HG03175 (cell line): Measurements from ENCODE around the gene FDXR.

ENCODE experiments used
- ATAC-seq: cut with Tn5 transposase; IDR thresholded peaks from one replicate; pipeline ENCODE4 v1.9.1; 2021; ENCODE audit warnings: mild to moderate bottlenecking, moderate library complexity; ENCODE audit not compliant: unreplicated experiment

FDXR gene

GRCh38 chr17:74839990-74840852 lies 32.6 kb downstream of the FDXR start:
- no peak for ATAC-seq

- no peak for ATAC-seq
These were observed 34.5 kb downstream of the FDXR start for GRCh38 chr17:74838274-74838673.

GRCh38 chr17:74836691-74837467 lies 35.9 kb downstream of the FDXR start:
- ATAC-seq, result no peak

- no peak for ATAC-seq
These were observed 36.6 kb downstream of the FDXR start for GRCh38 chr17:74836191-74836590.

- ATAC-seq, result no peak
These were observed 39.1 kb downstream of the FDXR start for GRCh38 chr17:74833501-74834377.

- no peak for ATAC-seq
These were observed 40.4 kb downstream of the FDXR start for GRCh38 chr17:74832421-74832820.

GRCh38 chr17:74831444-74832146 lies 41.2 kb downstream of the FDXR start:
- ATAC-seq, result no peak

- no peak for ATAC-seq
These were observed 41.9 kb downstream of the FDXR start for GRCh38 chr17:74830861-74831260.

- ATAC-seq, result no peak
These were observed 45.0 kb downstream of the FDXR start for GRCh38 chr17:74827800-74828199.

GRCh38 chr17:74825952-74826719 lies 46.7 kb downstream of the FDXR start:
- ATAC-seq, result no peak

GRCh38 chr17:74824961-74825627 lies 47.7 kb downstream of the FDXR start:
- no peak for ATAC-seq

GRCh38 chr17:74822939-74823367 lies 49.8 kb downstream of the FDXR start:
- no peak for ATAC-seq

- no peak for ATAC-seq
These were observed 50.4 kb downstream of the FDXR start for GRCh38 chr17:74822335-74822938.

GRCh38 chr17:74821655-74822334 lies 51.0 kb downstream of the FDXR start:
- no peak for ATAC-seq

- no peak for ATAC-seq
These were observed 52.9 kb downstream of the FDXR start for GRCh38 chr17:74819801-74820436.

GRCh38 chr17:74818291-74818938 lies 54.4 kb downstream of the FDXR start:
- ATAC-seq, result no peak
